H1 (cell line): Measurements from ENCODE around the gene MMAA. TPM values are rescaled to one million over a fixed set of nuclear protein-coding genes. Genes with fewer than 3 reads are reported as not detected.

Experiments
- CTCF ChIA-PET: fragments of 300-600 bp; sonication (Branson Sonifier 250); formaldehyde crosslinking; loops from one replicate; lab custom pipeline; 2021; ENCODE audit not compliant: partially characterized antibody; lab: Charles Lee
- POLR2A ChIA-PET: fragments of 300-600 bp; sonication (Branson Sonifier 250); formaldehyde crosslinking; loops from one replicate; lab custom pipeline; 2021; ENCODE audit warnings: inconsistent platforms; ENCODE audit not compliant: partially characterized antibody; lab: Charles Lee
- DNase-seq, 2 experiments: peaks; one replicate each; pipeline versions ENCODE4 v3.0.0 to v3.0.0-alpha.2; 2010 to 2022; ENCODE audit warnings: low spot score in 2 of 2, low read depth in 1 of 2, mixed read lengths in 1 of 2
- FAIRE-seq: peaks from 2 replicates; lab custom pipeline; 2011; peaks lifted over from hg19 to GRCh38; lab: Jason Lieb, UNC
- H2AFZ ChIP-seq: 2 replicates; pipeline ENCODE4 v1.8.1; 2012; ENCODE audit warnings: low read length, inconsistent platforms
- H2AK5ac ChIP-seq: 2 replicates; pipeline ENCODE4 v1.6.1; 2013; ENCODE audit warnings: low read depth, low read length
- H2BK120ac ChIP-seq: replicated peaks from 2 replicates; pipeline ENCODE3; 2013; ENCODE audit warnings: low read depth, low read length, inconsistent platforms
- H2BK12ac ChIP-seq: 2 replicates; pipeline ENCODE4 v1.6.1; 2013; ENCODE audit warnings: low read depth, low read length
- H2BK15ac ChIP-seq: 2 replicates; pipeline ENCODE4 v1.6.1; 2013; ENCODE audit warnings: low read length
- H2BK20ac ChIP-seq: 2 replicates; pipeline ENCODE4 v1.6.1; 2013; ENCODE audit warnings: low read length
- H2BK5ac ChIP-seq: 2 replicates; pipeline ENCODE4 v1.6.1; 2013; ENCODE audit warnings: low read depth, low read length
- H3K14ac ChIP-seq: 2 replicates; pipeline ENCODE4 v1.6.1; 2013; ENCODE audit warnings: inconsistent platforms; ENCODE audit not compliant: insufficient read length
- H3K18ac ChIP-seq: 2 replicates; pipeline ENCODE4 v1.6.1; 2013; ENCODE audit warnings: low read length; ENCODE audit errors: extremely low read depth
- H3K23ac ChIP-seq: 2 replicates; pipeline ENCODE4 v1.6.1; 2013; ENCODE audit warnings: inconsistent platforms; ENCODE audit not compliant: insufficient read length
- H3K23me2 ChIP-seq: 2 replicates; pipeline ENCODE4 v1.6.1; 2013; ENCODE audit warnings: low read depth, low read length
- H3K27ac ChIP-seq: 2 replicates; pipeline ENCODE4 v1.6.1; 2011; ENCODE audit warnings: low read depth, low read length, inconsistent platforms
- H3K27me3 ChIP-seq, 4 experiments: replicated peaks in 1 of 4; 1 replicate in 1 of 4; 2 replicates in 3 of 4; pipeline versions ENCODE4 v1.6.1 to v1.8.1; 2011 to 2013; ENCODE audit warnings: low read length in 3 of 4, mild to moderate bottlenecking in 3 of 4, inconsistent platforms in 2 of 4, mixed read lengths in 2 of 4, moderate library complexity in 1 of 4; ENCODE audit not compliant: control insufficient read depth in 3 of 4, insufficient read depth in 3 of 4; ENCODE audit errors: extremely low read depth in 1 of 4
- H3K36me3 ChIP-seq, 4 experiments: 2 replicates each; pipeline versions ENCODE4 v1.6.1 to v1.8.1; 2011 to 2013; ENCODE audit warnings: mild to moderate bottlenecking in 4 of 4, low read length in 3 of 4, moderate library complexity in 2 of 4, control low read depth in 1 of 4, inconsistent platforms in 1 of 4; ENCODE audit not compliant: insufficient read depth in 4 of 4, control insufficient read depth in 2 of 4
- H3K4ac ChIP-seq: replicated peaks from 2 replicates; pipeline ENCODE3; 2013; ENCODE audit warnings: low read length, low read depth, mixed read lengths, inconsistent platforms; ENCODE audit not compliant: insufficient read length
- H3K4me1 ChIP-seq, 4 experiments: replicated peaks in 1 of 4; 1 replicate in 1 of 4; 2 replicates in 3 of 4; pipeline versions ENCODE4 v1.6.1 to v1.8.1; 2011 to 2013; ENCODE audit warnings: low read length in 3 of 4, inconsistent platforms in 2 of 4, mixed read lengths in 1 of 4; ENCODE audit not compliant: insufficient read depth in 4 of 4, control insufficient read depth in 3 of 4
- H3K4me2 ChIP-seq, 2 experiments: 2 replicates each; pipeline versions ENCODE4 v1.6.1 to v1.8.1; 2011 to 2013; ENCODE audit warnings: low read depth in 2 of 2, low read length in 2 of 2, control low read depth in 1 of 2, inconsistent platforms in 1 of 2, mild to moderate bottlenecking in 1 of 2; ENCODE audit not compliant: insufficient read depth in 1 of 2
- H3K4me3 ChIP-seq, 4 experiments: fragments of 200-600, 300-600 bp in 1 of 4; sonication (generic), shearing (Covaris generic), sonication (Bioruptor Twin) in 1 of 4; 2 replicates each; pipeline versions ENCODE4 v1.5.1 to v1.8.1; 2011 to 2016; ENCODE audit warnings: low read length in 4 of 4, low read depth in 3 of 4, control low read depth in 2 of 4, inconsistent platforms in 2 of 4, mild to moderate bottlenecking in 2 of 4, mixed read lengths in 1 of 4, moderate library complexity in 1 of 4; ENCODE audit not compliant: insufficient read depth in 2 of 4; ENCODE audit errors: extremely low read depth in 1 of 4
- H3K56ac ChIP-seq: replicated peaks from 2 replicates; pipeline ENCODE3; 2013; ENCODE audit warnings: low read depth, mild to moderate bottlenecking, mixed read lengths, low read length, inconsistent platforms; ENCODE audit not compliant: insufficient read length
- H3K79me1 ChIP-seq: 2 replicates; pipeline ENCODE4 v1.6.1; 2013; ENCODE audit warnings: low read depth, low read length, control low read depth
- H3K79me2 ChIP-seq, 2 experiments: 2 replicates each; pipeline versions ENCODE4 v1.6.1 to v1.8.1; 2012 to 2013; ENCODE audit warnings: low read length in 2 of 2, mild to moderate bottlenecking in 2 of 2, inconsistent platforms in 1 of 2; ENCODE audit not compliant: insufficient read depth in 2 of 2, control insufficient read depth in 1 of 2
- H3K9ac ChIP-seq, 4 experiments: replicated peaks in 1 of 4; 1 replicate in 1 of 4; 2 replicates in 3 of 4; pipeline versions ENCODE4 v1.6.1 to v1.8.1; 2011 to 2013; ENCODE audit warnings: low read depth in 3 of 4, low read length in 3 of 4, control low read depth in 2 of 4, mild to moderate bottlenecking in 2 of 4, moderate library complexity in 2 of 4, inconsistent platforms in 1 of 4; ENCODE audit errors: extremely low read depth in 1 of 4
- H3K9me3 ChIP-seq, 2 experiments: 2 replicates each; pipeline versions ENCODE4 v1.6.1 to v1.8.1; 2012 to 2013; ENCODE audit warnings: mild to moderate bottlenecking in 2 of 2, moderate library complexity in 2 of 2, control low read depth in 1 of 2, inconsistent platforms in 1 of 2, low read depth in 1 of 2, low read length in 1 of 2, mixed read lengths in 1 of 2; ENCODE audit not compliant: insufficient read depth in 2 of 2
- H4K20me1 ChIP-seq, 2 experiments: replicated peaks in 1 of 2; 2 replicates each; pipeline versions ENCODE3 to v1.8.1; 2011 to 2013; ENCODE audit warnings: inconsistent platforms in 2 of 2, low read length in 2 of 2, mild to moderate bottlenecking in 1 of 2; ENCODE audit not compliant: insufficient read depth in 2 of 2, control insufficient read depth in 1 of 2
- H4K5ac ChIP-seq: 2 replicates; pipeline ENCODE4 v1.6.1; 2013; ENCODE audit warnings: low read length, low read depth, mixed read lengths, inconsistent platforms; ENCODE audit not compliant: insufficient read length
- H4K8ac ChIP-seq: 2 replicates; pipeline ENCODE4 v1.8.0; 2013; ENCODE audit warnings: mild to moderate bottlenecking, moderate library complexity, low read length, inconsistent platforms; ENCODE audit not compliant: insufficient read depth; ENCODE audit errors: extremely low read depth
- H4K91ac ChIP-seq: replicated peaks from 2 replicates; pipeline ENCODE3; 2013; ENCODE audit warnings: low read length, mixed read lengths, inconsistent platforms; ENCODE audit not compliant: insufficient read length
- SRF ChIP-seq: IDR thresholded peaks from 2 replicates; pipeline ENCODE4 v1.6.1; 2011; ENCODE audit warnings: mild to moderate bottlenecking, low read depth, low read length, moderate library complexity
- TCF12 ChIP-seq: IDR thresholded peaks from 2 replicates; pipeline ENCODE4 v1.6.1; 2011; ENCODE audit warnings: low read depth, mild to moderate bottlenecking, low read length
- WGBS, 2 experiments: shearing (Covaris generic) in 1 of 2; methylation state at CpG; one replicate each; pipeline versions ENCODE4 v1.1.6 to v1.1.7; 2013 to 2015; ENCODE audit warnings: low lambda C conversion rate in 2 of 2, mixed read lengths in 2 of 2, inconsistent platforms in 1 of 2, low coverage in 1 of 2, missing lambda C conversion rate in 1 of 2; ENCODE audit not compliant: insufficient replicate concordance in 2 of 2, insufficient coverage in 1 of 2, insufficient read length in 1 of 2; ENCODE audit errors: extremely low coverage in 1 of 2, missing lambda C conversion rate in 1 of 2; 5-methylcytosine and 5-hydroxymethylcytosine counted together
- polyA plus RNA-seq, 7 experiments: library from polyadenylated mRNA; depleted of rRNA in 3 of 7; stranded (reverse) in 5 of 7; unstranded in 2 of 7; fragments of >200 nt in 5 of 7; fragments of 200-250 nt in 2 of 7; gene quantifications; 1 replicate in 5 of 7; 2 replicates in 1 of 7; 4 replicates in 1 of 7; pipeline versions ENCODE4 v1.2.1 to v1.2.3, GENCODE V29; 2011 to 2013; ENCODE audit warnings: missing spikeins in 2 of 7, mixed read lengths in 2 of 7
- total RNA-seq: library from RNA; stranded (reverse); fragmentation: NEBNext Ultra II Directional; extraction: Animal tissue kit (Norgen Biotek cat#: 25700); gene quantifications from 2 replicates; pipeline ENCODE4 v1.2.1, GENCODE V29; 2021

MMAA gene
- total and polyA plus RNA-seq, 2 of the 8 experiments (the other 6 are each of a cell fraction or from before 2014, with no cell fraction given): 0.98 to 4.9 TPM

- no peaks in the 10 kb centered on the region for H3K27me3 ChIP-seq
- no peak overlapping the region for H2BK5ac ChIP-seq
- H3K9ac ChIP-seq: no peak overlapping the region
- H3K4me2 ChIP-seq: no peak overlapping the region
- ChIA-PET CTCF (interaction anchor here (0.6 kb wide), 1 partner anchor 1336 kb away, joined by 3 read pairs; no protein-coding TSS in a partner anchor), POLR2A (no interaction called here)
- no peaks in the 10 kb centered on the region for H3K79me1 ChIP-seq
- no peak for DNase-seq
- no peak overlapping the region for H2BK12ac ChIP-seq
- no peaks in the 10 kb centered on the region for H3K36me3 ChIP-seq
- no peak overlapping the region for H2BK120ac ChIP-seq
- H3K4me1 ChIP-seq: peaks cover 0 to 9% (median 5%) of the 10 kb centered on the region in 4 experiments; a peak in 5 of 7 replicates
- no peak overlapping the region for H2BK15ac ChIP-seq
- no peaks in the 10 kb centered on the region for H3K23me2 ChIP-seq
- no peak overlapping the region for H3K4ac ChIP-seq
- no peak for TF ChIP-seq SRF
- no peak for TF ChIP-seq TCF12
- H2AFZ ChIP-seq: no peak overlapping the region
- no peak overlapping the region for H2BK20ac ChIP-seq
- no peak overlapping the region for H3K18ac ChIP-seq
- no peak overlapping the region for H3K23ac ChIP-seq
- no peak overlapping the region for H3K27ac ChIP-seq
- no peaks in the 10 kb centered on the region for H3K9me3 ChIP-seq
- 89% methylated on average over 1 of the region's 1 CpG; no CpG with 5 or more reads in 1 of the 2 experiments for WGBS, 2 experiments
- no peak for FAIRE-seq
- H4K5ac ChIP-seq: no peak overlapping the region
- no peak overlapping the region for H4K8ac ChIP-seq
- H3K79me2 ChIP-seq: no peaks in the 10 kb centered on the region
- H2AK5ac ChIP-seq: no peak overlapping the region
- H4K91ac ChIP-seq: no peak overlapping the region
- H3K14ac ChIP-seq: no peak overlapping the region
- H3K56ac ChIP-seq: no peak overlapping the region
- no peak overlapping the region for H3K4me3 ChIP-seq
- H4K20me1 ChIP-seq: no peaks in the 10 kb centered on the region
Measured at GRCh38 chr4:145709336-145709735, 90.2 kb downstream of the MMAA start.

Other genes starting within 250 kb of the MMAA start
- 22.0 and 22.6 TPM in 2 replicates for gene SMAD1, start 137.5 kb upstream of the MMAA start, total RNA-seq
- 20.1 and 25.3 TPM in 2 replicates for gene SMAD1, start 137.5 kb upstream of the MMAA start, polyA plus RNA-seq (2011; rRNA removed)
- 0.54 TPM in 1 of 2 replicates, not detected in the other for gene C4orf51, start 60.8 kb downstream of the MMAA start, total RNA-seq
- not detected in 2 replicates for gene C4orf51, start 60.8 kb downstream of the MMAA start, polyA plus RNA-seq (2011; rRNA removed)